ENCODE measurements around the gene BPIFB2. TPM values are rescaled to one million over a fixed set of nuclear protein-coding genes. Genes with fewer than 3 reads are reported as not detected.

The BPIFB2 gene
- polyA plus RNA-seq, 1 of the 3 experiments (the other 2 are of a cell fraction): not detected

DNA sequence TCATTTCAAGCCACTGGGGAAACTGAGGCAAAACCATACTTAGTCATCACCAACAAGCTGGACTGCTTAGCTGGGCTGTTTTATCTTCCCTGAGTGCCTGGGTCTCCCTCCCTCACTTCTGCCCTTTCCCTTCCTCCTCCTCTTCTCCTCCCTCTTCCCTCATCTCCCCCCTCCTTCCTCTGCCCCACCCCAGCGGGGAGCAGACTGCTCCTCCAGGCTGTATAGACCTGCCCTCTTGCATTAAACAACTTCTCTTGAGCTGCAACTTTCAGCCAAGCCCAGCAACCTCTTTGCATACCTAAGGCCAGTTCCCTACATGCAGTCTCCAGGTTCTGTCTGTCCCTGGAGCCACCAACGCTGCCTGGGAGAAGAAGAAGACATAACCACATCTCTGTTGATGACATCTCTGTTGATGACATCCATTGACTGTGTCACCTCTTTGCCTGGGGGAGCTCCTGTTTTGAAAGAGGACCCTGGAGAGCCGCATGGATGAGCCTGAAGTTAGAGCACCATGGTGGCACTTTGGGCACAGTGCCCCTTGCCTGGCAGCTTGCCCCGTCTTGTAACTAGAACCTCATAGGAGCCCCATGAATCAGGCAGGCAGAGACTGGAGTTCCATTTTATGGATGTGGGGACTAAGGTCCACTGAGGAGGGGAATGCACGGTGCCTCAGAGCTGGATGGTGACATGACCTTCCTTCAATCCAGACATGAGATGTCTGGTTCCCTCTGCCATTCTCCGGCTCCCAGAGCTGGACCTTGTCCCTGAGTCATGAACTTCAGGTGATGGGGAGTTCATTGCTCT lies 16.1 kb downstream of the BPIFB2 start (continued):
- TF ChIP-seq, protein P1, sequence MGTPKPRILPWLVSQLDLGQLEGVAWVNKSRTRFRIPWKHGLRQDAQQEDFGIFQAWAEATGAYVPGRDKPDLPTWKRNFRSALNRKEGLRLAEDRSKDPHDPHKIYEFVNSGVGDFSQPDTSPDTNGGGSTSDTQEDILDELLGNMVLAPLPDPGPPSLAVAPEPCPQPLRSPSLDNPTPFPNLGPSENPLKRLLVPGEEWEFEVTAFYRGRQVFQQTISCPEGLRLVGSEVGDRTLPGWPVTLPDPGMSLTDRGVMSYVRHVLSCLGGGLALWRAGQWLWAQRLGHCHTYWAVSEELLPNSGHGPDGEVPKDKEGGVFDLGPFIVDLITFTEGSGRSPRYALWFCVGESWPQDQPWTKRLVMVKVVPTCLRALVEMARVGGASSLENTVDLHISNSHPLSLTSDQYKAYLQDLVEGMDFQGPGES (IDR thresholded peaks at IDR 0.05; ENCODE audit: low read depth, low read length): no peak
- TF ChIP-seq RCOR1 (IDR thresholded peaks at IDR 0.05; ENCODE audit: low read length): no peak
- TF ChIP-seq EP300 (IDR thresholded peaks at IDR 0.05; ENCODE audit: borderline replicate concordance in 1 of 2, low read depth in 1 of 2, low read length in 1 of 2): no peak
- TF ChIP-seq, protein P2, sequence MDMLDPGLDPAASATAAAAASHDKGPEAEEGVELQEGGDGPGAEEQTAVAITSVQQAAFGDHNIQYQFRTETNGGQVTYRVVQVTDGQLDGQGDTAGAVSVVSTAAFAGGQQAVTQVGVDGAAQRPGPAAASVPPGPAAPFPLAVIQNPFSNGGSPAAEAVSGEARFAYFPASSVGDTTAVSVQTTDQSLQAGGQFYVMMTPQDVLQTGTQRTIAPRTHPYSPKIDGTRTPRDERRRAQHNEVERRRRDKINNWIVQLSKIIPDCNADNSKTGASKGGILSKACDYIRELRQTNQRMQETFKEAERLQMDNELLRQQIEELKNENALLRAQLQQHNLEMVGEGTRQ (IDR thresholded peaks at IDR 0.05; ENCODE audit: borderline replicate concordance, low read depth, low read length): no peak

DNA sequence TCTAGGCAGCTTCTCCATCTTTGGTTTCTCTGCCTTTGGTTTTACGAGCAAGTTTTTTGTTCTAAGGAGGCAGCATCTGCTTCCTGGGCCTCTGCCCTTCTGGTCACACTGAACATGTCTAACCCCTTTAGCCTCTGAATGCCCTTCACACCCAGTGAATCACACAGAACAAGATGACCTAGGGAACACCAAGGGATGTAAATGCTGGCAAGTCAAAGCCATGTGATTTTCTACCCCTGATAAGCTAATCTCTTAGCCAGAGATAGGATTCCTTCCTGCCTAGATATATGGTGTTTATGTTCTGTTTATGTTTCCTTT lies 16.7 kb downstream of the BPIFB2 start:
- ChIA-PET CTCF (interaction anchor here (1.4 kb wide), 1 partner anchor 10 kb away, joined by 3 read pairs; no protein-coding TSS in a partner anchor), POLR2A (no interaction called here)

More for the DNA sequence above, 16.7 kb downstream of the BPIFB2 start:
- Histone ChIP-seq H3K4me1 (ENCODE audit: control insufficient read depth in 1 of 2, insufficient read depth in 2 of 2, low read depth in 1 of 2, low read length in 1 of 2) (no peaks in the 10 kb centered on the region), H4K20me1 (ENCODE audit: insufficient read depth) (no peaks in the 10 kb centered on the region), H3K4me3 (ENCODE audit: low read depth in 2 of 2, low read length in 1 of 2) (no peak overlapping the region), H3K9ac (no peak overlapping the region), H3K27ac (ENCODE audit: low read depth in 2 of 2, low read length in 1 of 2) (no peak overlapping the region), H3K79me2 (ENCODE audit: insufficient read depth) (no peaks in the 10 kb centered on the region), H3K27me3 (ENCODE audit: insufficient read depth) (peaks cover 10% of the 10 kb centered on the region; the same call in 1 of the 2 replicates), H3K9me2 (no peaks in the 10 kb centered on the region), H3F3A (replicated peaks; ENCODE audit: insufficient read depth) (no peaks in the 10 kb centered on the region), H3K36me3 (replicated peaks in 1 of 2; ENCODE audit: control insufficient read depth in 1 of 2, insufficient read depth in 2 of 2, low read length in 1 of 2) (no peaks in the 10 kb centered on the region), H3K4me2 (no peak overlapping the region), H2AFZ (ENCODE audit: low read depth) (no peak overlapping the region), H3K9me3 (no peaks in the 10 kb centered on the region)
- no peak for DNase-seq
- 0% methylated on average over 1 of the region's 1 CpG for WGBS (ENCODE audit: low lambda C conversion rate)
- TF ChIP-seq CHD2 (IDR thresholded peaks at IDR 0.05; ENCODE audit: low read length, partially characterized antibody) (no peak), TCF12 (IDR thresholded peaks at IDR 0.05) (no peak)
- TF ChIP-seq, protein P3, sequence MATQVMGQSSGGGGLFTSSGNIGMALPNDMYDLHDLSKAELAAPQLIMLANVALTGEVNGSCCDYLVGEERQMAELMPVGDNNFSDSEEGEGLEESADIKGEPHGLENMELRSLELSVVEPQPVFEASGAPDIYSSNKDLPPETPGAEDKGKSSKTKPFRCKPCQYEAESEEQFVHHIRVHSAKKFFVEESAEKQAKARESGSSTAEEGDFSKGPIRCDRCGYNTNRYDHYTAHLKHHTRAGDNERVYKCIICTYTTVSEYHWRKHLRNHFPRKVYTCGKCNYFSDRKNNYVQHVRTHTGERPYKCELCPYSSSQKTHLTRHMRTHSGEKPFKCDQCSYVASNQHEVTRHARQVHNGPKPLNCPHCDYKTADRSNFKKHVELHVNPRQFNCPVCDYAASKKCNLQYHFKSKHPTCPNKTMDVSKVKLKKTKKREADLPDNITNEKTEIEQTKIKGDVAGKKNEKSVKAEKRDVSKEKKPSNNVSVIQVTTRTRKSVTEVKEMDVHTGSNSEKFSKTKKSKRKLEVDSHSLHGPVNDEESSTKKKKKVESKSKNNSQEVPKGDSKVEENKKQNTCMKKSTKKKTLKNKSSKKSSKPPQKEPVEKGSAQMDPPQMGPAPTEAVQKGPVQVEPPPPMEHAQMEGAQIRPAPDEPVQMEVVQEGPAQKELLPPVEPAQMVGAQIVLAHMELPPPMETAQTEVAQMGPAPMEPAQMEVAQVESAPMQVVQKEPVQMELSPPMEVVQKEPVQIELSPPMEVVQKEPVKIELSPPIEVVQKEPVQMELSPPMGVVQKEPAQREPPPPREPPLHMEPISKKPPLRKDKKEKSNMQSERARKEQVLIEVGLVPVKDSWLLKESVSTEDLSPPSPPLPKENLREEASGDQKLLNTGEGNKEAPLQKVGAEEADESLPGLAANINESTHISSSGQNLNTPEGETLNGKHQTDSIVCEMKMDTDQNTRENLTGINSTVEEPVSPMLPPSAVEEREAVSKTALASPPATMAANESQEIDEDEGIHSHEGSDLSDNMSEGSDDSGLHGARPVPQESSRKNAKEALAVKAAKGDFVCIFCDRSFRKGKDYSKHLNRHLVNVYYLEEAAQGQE (IDR thresholded peaks at IDR 0.05; ENCODE audit: low read depth, low read length): no peak
- TF ChIP-seq, protein P4, sequence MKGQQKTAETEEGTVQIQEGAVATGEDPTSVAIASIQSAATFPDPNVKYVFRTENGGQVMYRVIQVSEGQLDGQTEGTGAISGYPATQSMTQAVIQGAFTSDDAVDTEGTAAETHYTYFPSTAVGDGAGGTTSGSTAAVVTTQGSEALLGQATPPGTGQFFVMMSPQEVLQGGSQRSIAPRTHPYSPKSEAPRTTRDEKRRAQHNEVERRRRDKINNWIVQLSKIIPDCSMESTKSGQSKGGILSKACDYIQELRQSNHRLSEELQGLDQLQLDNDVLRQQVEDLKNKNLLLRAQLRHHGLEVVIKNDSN (IDR thresholded peaks at IDR 0.05; ENCODE audit: borderline replicate concordance, low read depth): no peak
- TF ChIP-seq, protein P1 (IDR thresholded peaks at IDR 0.05; ENCODE audit: low read depth, low read length): no peak

All from SK-N-SH (cell line).